GM21447 (cell line): ENCODE data around the gene MYO1A.

ENCODE experiments used
- ATAC-seq: cut with Tn5 transposase; IDR thresholded peaks from one replicate; pipeline ENCODE4 v1.9.1; 2021; ENCODE audit not compliant: unreplicated experiment

The MYO1A gene

DNA sequence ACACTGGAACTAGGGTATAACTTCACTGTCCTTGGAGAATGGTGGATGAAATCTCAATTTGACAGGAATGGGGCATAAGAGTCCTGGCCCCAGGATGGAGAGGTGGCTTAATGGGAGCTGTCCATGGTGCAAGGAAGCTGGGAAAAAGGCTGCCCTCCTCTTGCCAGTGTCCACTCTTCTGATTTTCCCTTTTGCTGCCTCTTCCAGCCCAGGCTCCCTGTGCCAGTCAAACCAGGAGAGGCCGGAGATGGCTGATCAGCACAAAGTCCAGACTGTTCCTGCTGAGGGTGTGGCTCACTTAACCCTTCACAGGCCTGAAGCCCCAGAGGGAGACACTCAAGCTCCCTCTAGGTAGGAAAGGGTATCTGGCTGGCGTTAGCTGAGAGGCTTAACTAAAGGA lies at the start of gene MYO1A:
TSS of gene MYO1A (minus strand) at position 240 of the 400 bp plus-strand sequence. CDS start 1,806 bp downstream, outside the sequence.
- no peak for ATAC-seq

DNA sequence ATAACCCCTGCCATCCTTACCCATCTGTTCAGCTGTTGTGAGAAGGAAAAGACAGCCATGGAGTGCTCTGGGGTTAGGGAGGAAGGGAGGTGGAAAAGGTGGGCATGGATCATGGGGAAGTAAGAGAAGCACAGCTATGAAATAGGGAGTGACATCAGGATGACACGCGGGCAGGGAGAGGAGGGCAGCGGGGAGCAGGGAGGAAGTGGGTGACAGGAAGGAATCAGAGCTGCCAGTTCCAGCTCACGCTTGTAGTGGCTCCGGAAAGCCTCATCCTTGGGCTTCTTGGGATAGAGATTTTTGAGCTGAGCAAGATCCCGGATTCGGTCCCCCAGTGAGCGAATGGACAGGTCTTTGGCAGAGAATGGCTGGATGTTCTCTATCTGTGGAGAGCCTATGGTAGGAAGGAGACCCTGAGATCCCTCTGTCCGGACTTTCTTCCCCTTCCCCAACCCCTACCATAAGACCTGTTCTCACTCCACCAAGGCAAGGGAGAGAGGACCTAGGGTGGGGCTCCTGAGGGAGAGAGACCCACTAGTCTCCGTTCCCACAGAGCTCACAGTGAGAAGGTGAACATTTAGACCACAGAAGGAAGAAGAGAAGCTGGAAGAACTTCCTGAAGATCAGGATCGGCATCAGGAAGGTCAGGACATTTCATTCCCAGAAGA lies 49.3 kb upstream of the MYO1A start:
- no peak for ATAC-seq

DNA sequence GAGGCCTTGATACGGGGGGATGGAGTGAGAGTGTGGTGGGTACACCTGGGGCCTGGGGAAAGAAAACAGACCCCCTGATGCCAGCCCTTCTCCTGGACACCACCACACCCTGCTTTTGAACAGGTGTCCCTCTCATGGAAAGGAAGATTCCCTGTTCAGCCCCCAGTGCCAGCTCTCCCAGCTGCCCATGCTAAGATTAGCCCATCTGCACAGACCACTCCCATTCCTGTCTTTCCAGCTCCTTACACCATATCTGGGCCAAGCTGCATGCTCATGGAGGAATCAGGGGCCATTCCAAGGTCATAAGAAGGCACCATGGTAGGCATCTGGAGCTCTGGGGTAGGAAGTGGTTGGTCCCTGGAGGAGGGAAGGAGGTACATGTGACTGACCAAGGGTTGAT lies 48.6 kb upstream of the MYO1A start:
- no peak for ATAC-seq

DNA sequence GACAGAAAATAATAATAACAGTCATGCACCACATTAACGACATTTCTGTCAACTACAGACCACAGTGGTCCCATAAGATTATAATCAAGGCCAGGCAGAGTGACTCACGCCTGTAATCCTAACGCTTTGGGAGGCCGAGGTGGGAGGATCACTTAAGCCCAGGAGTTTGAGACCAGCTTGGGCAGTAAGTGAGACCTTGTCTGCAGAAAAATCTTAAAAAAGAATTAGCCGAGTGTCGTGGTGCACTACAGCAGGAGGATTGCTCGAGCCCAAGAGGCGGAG lies 47.6 kb upstream of the MYO1A start:
- no peak for ATAC-seq

DNA sequence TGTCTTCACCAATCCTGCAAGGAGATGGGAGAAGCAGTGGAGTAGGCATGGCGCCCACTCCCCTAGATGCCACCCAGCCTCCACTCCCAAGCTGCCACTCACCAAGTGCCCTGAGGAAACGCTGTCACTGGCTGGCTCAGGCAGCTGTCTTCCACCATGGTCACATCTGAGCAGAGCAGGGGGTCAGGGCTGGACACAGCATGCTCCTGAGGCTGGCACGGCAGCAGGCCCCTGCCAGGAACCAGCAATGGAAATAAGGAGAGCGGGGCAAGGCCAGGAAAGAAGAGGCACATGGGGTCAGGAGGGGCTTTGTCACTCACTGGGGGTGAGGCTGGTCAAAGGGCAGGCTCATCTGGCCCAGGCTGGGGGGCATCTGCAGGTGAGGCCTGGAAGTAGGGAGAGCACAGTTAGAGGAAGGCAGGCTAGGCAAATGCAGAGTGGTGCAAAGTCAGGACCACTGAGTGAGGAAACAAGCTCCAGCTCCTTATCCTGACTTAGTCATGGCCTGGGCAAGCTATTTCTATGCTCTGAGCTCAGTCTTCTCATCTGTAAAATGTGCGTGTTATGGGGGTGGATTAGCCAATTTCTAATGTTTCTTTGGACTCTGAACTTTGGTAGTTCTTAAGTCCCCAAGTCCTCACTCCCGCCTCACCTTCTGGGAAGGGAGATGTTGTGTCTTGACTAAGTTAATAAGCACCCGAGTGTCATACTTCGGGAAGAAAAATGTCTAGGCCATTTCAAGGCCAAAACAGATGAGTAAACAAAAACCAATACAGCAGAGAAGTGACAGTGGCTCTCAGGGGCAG lies 47.0 kb upstream of the MYO1A start:
- no peak for ATAC-seq

DNA sequence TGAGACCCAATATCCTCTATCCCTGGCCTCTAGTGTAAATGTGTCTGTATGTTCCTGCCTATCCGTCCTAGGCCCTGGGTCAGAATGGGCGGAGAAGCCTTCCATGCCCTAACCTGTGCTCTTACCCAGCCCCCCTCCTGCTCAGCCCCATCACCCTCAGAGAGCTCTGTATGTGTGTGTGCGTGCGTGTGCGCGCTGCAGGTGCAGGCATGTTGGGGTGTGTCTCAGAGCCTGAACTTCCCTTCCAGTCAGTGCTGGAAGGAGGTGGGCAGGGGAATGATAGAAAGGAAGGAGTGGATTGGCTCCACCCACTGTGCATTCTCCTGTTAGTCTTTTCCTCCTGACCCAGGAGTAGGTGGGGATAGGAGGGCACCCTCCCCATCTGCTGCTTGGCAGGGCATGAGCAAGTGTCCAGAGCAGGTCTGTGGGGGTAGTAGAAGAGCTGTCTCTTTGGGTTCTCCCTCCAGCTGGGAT lies 46.2 kb upstream of the MYO1A start:
- no peak for ATAC-seq

DNA sequence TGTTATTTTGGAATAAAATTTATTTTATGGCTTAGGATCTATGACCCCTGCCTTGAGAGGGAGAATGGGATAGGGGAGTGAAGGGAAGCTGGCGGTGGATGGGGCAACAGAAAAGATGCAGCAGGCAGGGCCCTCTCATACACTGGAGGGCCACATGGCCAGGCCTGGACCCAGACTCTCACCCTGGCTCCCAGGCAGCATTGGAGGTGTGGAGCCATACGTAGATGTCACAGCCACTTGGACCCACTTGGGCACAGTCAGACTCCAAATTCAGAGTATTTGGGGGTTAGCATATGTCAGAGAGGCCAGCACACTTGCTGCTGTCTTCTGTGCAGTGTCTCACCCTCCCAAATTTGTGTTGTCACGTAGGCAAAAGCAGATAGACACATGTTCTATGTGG lies 45.5 kb upstream of the MYO1A start:
- ATAC-seq = no peak

DNA sequence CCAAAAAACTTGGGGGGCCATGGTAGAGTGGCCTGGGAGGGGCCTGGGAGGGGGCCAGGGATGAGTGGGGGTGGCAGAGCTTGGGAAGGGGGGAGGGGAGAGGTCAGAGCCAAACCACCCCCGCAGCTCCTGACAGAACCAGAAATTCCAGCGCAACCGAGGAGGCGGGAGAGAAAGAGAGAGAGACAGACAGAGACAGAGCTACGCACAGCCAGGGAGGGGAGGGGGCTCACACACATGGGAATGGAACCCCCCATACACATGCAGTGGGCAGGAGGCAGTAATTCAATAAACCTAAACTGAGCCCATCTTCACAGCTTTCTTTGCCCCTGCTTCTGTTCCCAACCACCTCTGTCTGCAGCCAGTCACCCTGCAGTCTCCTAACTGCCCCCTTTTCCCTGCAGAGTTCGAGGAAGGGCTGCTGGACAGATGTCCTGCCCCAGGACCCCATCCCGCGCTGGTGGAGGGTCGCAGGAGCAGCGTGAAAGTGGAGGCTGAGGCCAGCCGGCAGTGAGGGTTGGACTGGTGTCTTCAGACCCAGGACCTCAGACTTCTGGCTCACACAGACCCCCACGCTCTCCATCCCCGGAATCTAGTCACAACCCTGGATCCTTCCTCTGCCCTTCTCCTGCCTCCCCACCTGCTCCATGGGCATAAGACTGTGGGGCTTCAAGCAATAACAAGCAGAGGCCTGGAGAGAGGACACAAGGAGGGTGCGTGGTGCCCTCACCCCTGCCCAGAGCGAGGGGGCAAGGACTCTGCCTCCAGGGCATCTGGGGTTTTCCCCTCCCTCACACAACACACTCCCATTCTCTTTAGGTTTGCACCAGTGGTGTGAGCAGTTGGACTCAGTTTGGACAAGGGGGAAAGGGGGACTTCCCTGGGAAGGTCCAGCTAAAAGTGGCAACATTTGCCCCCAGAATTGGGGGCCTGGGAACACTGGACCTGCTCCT lies 44.6 kb upstream of the MYO1A start:
- ATAC-seq = no peak

DNA sequence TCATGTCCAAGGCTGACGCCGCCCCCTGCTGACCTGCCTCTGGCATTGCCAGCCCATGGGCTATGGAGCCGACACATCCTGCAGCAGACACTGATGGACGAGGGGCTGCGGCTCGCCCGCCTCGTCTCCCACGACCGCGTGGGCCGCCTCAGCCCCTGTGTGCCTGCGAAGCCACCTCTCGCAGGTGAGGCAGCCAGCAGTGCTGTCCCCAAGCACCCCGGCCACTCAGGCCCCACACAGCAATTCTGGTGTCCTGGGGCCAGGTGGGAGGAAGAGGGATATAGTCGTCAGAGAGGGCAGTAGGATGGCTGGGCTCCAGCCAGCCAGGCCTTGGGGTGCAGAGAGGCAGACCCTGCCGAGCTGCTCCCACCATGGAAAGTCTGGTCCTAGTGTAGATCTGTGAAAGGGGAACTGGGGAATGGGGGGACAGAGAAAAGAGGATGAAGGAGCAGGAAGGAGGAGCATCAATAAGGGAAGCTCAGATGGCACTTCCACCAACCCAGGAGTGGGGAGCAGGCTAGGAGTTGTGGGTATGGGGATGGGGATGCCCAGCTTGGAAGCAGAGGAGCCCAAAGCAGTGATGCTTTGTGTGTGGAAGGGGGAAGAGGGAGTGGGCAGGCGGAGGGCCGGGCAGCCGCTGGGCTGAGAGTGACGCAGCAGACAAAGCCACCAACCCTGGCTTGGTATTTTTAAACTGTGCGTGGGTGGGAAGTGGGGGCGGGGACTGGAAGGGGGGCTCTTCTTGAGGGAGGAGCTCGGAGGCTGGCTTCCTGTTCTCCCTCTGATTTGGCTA lies 43.7 kb upstream of the MYO1A start:
- ATAC-seq = no peak

DNA sequence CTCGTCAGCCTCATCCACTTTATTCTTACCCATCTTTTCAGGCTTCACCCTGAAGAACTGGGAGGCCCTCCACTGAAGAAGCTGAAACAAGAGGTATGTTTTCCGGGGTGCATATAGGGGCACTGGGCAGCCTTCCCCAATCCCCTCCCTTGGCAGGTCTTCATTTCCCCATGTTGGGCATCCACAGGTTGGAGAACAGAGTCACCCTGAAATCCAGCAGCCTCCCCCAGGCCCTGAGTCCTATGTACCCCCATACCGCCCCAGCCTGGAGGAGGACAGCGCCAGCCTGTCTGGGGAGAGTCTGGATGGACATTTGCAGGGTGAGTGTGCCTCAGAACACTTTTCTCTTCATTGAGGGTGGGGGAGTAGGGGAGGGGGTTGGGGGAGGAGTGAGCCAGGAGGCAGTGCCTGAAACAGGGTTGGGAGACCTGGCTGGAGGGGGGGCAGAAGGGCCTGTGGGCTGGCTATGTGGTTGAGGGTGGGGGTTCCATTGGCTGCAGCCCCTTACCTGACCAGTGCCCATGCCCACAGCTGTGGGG lies 43.0 kb upstream of the MYO1A start:
- ATAC-seq = no peak

DNA sequence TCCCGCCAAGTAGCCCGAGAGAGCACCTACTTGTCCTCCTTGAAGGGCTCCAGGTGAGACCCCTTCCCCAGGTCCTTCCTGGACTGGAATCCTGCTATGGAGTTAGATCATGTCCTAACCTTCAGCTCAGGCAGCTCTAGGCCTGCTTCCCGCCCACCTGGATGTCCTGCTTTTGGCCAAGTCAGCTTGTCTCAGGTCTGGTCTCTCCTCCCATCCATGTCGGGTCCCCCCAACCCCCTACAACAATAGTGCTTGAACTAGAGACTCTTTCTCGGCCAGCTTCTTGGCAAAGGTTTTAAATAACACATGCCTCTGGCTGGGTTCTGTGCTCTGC lies 42.6 kb upstream of the MYO1A start:
- no peak for ATAC-seq

DNA sequence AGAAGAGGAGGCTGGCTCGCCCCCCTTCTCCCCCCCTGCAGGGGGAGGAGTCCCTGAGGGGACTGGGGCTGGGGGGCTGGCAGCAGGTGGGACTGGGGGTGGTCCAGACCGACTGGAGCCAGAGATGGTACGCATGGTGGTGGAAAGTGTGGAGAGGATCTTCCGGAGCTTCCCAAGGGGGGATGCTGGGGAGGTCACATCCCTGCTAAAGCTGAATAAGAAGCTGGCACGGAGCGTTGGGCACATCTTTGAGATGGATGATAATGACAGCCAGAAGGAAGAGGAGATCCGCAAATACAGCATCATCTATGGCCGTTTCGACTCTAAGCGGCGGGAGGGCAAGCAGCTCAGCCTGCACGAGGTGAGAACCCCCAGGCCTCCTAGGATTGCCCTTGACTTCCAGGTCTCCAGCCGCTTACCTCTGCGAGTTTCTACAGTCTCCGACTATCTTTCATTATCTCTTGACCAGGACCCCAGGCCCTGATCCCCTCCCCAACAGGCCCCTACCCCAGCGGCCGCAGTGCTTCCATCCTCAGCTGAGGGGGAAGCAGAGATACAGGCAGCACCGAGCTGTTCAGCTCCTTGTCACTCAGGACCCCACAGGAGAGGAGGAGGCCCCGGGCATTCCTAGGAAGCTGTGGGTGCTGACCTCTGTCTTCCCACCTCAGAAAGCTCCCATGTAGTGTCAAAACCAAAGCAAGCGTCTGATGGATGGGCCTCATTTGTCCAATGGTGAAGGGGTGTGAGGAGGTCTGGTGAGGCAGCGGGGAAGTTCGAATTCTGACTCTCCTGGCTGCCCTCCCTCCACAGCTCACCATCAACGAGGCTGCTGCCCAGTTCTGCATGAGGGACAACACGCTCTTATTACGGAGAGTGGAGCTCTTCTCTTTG lies 42.0 kb upstream of the MYO1A start:
- no peak for ATAC-seq

DNA sequence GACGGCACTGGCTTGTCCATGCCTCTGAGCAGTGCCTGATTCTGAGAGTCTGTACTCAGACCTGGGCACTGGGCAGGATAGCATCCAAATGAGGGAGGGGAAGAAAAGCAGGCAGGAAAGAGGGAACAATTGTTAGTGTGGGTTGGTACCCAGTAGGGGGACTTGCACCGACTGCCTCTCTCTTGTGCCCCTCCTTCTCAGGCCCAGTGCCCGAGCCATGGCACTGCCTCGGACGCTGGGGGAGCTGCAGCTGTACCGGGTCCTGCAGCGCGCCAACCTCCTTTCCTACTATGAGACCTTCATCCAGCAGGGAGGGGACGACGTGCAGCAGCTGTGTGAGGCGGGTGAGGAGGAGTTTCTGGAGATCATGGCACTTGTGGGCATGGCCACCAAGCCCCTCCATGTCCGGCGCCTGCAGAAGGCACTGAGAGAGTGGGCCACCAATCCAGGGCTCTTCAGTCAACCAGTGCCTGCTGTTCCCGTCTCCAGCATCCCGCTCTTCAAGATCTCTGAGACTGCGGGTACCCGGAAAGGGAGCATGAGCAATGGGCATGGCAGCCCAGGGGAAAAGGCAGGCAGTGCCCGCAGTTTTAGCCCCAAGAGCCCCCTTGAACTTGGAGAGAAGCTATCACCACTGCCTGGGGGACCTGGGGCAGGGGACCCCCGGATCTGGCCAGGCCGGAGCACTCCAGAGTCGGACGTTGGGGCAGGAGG lies 41.2 kb upstream of the MYO1A start:
- no peak for ATAC-seq

DNA sequence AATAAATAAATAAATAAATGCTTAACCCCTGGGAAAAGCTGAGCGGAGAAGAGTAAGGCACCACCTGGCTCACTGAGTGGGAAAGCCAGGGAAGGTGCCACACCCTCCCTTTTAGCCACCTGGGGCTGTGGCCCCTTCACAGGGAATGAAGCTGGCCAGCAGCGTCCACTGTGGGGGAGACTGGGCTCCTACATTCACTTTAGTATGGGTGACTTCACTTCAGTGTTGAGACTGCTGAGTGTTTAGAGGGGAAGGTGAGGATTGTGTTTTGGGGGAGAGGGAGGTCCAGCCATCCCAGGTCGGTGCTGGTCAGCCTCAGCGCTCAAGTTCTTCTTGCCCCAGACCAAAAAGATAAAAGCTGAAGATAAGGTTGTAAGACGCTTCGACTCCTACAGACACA lies 40.6 kb upstream of the MYO1A start:
- no peak for ATAC-seq

DNA sequence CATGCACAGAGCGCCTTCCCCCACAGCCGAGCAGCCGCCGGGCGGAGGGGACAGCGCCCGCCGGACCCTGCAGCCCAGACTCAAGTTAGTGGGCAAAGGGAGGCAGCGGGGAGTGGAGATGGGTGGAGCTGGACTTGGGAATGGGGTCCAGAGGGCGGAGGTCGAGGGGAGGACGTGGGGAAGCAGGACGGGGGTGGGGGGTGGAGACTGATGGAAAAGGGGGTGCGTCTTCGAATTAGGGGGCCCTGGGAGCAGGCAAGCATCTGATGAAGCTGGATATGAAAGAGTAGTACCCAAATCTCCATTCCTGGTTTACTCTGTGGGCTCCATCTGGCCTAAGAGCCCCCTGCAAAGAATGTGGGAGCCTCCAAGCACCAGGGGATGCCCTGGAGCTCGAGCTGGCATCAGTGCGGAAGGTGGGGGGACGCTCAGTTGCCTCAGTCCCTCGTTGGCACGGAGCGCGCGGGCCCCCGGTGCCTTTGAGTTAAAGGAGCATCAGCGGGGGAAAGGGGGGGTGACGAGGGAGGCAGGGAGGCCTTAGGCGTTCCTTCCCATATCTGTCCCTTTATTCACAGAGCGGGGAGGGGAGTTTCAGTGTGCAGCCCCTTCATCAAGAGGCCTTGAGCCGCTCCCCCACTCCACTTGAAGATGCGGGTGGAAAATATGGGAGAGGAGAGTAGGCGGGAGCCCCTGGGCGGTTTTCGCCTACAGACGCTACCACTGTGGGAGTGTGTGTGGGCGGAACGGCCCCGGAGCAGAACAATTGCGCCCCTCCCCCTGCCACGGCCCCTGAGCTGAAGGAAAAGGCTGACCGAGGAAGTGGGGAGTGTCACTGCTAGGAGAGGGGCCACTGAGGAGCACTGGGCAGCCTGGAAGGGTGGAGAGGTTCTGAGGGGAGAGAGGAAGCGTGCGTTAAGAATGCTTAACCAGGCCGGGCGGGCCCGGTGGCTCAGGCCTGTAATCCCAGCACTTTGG lies 39.6 kb upstream of the MYO1A start:
- ATAC-seq = no peak

DNA sequence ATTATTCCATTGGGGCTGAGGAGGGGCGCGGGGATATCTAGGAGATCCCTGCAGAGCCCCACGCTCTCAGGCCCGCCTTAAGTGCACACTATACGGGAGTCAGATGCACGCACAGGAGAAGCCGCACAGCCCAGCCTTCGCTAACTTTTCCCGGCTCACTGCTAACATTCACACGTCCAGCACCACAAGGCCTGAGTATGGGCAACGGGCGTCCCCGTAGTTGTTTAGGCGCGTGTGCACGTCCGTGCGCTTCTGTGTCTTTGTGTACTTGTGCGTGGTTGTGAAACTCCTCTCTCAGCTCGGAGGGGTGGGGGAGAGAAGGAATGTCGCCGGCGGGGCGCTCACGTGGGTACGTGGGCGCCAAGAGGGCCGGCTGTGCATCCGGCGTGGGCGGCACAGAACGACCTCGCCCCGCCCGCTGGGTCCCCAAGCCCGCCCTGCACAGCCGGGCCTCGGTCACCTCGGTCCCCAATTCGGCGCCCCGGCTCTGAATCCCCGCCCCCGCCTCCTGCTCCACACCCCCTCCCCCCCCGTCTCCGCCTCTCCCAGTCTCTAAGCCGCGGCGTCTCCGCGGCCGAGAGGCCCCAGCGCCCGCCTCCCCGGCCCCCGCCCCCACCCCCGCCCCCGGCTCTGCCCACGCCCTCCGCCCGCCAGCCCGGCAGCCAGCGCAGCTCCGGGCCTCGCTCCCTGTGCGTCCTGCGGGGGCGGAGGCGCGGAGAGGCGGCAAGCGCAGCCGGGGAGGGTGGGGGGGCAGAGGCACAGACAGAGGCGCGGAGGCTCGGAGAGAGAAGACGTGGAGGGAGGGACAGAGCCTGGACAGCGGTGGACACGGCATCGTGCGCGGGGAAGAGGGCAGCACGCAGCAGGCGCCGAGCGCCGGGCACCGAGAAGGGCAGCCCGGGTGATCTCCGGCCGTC lies 38.7 kb upstream of the MYO1A start, which contains the start of gene NAB2:
TSS of gene NAB2 (plus strand) at position 761 of the 917 bp plus-strand sequence. CDS start 158 bp downstream, outside the sequence.
- ATAC-seq = peak; percentile 46
